ENCODE measurements around the gene MYDGF.

MYDGF gene

GRCh38 chr19:4639531-4640246 is 30.5 kb downstream of the MYDGF start:
- TF ChIP-seq CTCF (IDR thresholded peaks at IDR 0.05; ENCODE audit: low read depth, low read length): no peak
- DNase-seq (ENCODE audit: extremely low read depth, low read depth): no peak

- no peak for TF ChIP-seq CTCF (IDR thresholded peaks at IDR 0.05; ENCODE audit: low read depth, low read length)
- DNase-seq (ENCODE audit: extremely low read depth, low read depth): peak; percentile 84
Measured at GRCh38 chr19:4638828-4639530, 31.2 kb downstream of the MYDGF start, which contains the start of gene TNFAIP8L1. TSS of gene TNFAIP8L1 (plus strand) at chr19:4639516. CDS start at chr19:4651870, 12,354 bp downstream.

- DNase-seq (ENCODE audit: extremely low read depth, low read depth): no peak
Measured at GRCh38 chr19:4638317-4638716, 31.8 kb downstream of the MYDGF start.

GRCh38 chr19:4636761-4637160 is 33.4 kb downstream of the MYDGF start:
- no peak for DNase-seq (ENCODE audit: extremely low read depth, low read depth)
- TF ChIP-seq CTCF (IDR thresholded peaks at IDR 0.05; ENCODE audit: low read depth, low read length): no peak

More at GRCh38 chr19:4638317-4638716, 31.8 kb downstream of the MYDGF start:
- no peak for TF ChIP-seq CTCF (IDR thresholded peaks at IDR 0.05; ENCODE audit: low read depth, low read length)

- peak; percentile 12 for DNase-seq (ENCODE audit: extremely low read depth, low read depth)
- TF ChIP-seq CTCF (IDR thresholded peaks at IDR 0.05; ENCODE audit: low read depth, low read length): peak; percentile 62
Measured at GRCh38 chr19:4636151-4636717, 33.9 kb downstream of the MYDGF start.

GRCh38 chr19:4635754-4636116 is 34.4 kb downstream of the MYDGF start:
- no peak for TF ChIP-seq CTCF (IDR thresholded peaks at IDR 0.05; ENCODE audit: low read depth, low read length)
- no peak for DNase-seq (ENCODE audit: extremely low read depth, low read depth)

All from AG09319 (cell line).